GM10266 (cell line): Measurements from ENCODE around the gene FREM1.

ENCODE experiments used
- DNase-seq: peaks from one replicate; pipeline ENCODE4 v3.0.0; 2012; ENCODE audit errors: extremely low spot score
- TF ChIP-seq, protein P1 (sequence below): IDR thresholded peaks from 2 replicates; pipeline ENCODE4 v1.5.1; 2012; ENCODE audit warnings: mild to moderate bottlenecking, low read depth; ENCODE audit not compliant: control insufficient read depth, insufficient read depth; ENCODE audit errors: missing control alignments

FREM1 gene

DNA sequence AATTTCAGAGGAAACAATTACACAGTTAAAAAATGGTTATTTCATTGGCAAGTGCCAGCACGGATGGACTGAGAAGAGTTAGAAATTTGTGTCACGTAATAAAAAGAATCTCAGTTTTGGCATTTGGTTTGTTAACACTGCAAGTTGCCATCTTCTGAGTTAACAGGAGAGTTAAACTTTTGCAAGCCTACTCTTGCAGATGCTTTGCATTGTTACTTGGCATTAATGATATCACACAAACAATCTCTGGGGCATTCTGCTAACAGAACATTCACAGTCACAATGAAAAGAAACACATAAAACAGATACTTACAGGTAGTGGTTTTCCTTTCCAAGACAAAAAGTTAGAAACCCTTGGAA lies 647 bp downstream of the FREM1 start:
- TF ChIP-seq, protein P1, sequence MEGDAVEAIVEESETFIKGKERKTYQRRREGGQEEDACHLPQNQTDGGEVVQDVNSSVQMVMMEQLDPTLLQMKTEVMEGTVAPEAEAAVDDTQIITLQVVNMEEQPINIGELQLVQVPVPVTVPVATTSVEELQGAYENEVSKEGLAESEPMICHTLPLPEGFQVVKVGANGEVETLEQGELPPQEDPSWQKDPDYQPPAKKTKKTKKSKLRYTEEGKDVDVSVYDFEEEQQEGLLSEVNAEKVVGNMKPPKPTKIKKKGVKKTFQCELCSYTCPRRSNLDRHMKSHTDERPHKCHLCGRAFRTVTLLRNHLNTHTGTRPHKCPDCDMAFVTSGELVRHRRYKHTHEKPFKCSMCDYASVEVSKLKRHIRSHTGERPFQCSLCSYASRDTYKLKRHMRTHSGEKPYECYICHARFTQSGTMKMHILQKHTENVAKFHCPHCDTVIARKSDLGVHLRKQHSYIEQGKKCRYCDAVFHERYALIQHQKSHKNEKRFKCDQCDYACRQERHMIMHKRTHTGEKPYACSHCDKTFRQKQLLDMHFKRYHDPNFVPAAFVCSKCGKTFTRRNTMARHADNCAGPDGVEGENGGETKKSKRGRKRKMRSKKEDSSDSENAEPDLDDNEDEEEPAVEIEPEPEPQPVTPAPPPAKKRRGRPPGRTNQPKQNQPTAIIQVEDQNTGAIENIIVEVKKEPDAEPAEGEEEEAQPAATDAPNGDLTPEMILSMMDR = no peak
- DNase-seq = no peak

DNA sequence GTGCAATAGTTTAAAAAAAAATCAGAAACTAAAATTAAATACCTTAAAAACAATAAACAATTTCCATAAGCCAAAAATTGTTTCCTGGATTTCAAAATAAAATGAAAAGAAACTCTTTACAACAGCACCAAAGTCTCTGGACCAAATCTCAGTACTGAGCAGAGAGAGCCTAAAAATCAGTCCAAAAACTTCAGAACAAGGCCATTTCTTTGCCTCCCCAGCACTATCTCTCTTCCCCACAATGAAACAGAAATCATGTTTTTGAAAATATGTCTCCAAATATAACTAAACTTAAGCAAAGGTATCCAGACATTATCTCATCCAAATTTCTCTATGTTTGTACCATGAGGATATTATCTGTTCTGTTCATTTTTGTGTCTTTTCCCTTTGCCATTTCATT lies 1.0 kb downstream of the FREM1 start:
- no peak for DNase-seq
- TF ChIP-seq, protein P1 = no peak

DNA sequence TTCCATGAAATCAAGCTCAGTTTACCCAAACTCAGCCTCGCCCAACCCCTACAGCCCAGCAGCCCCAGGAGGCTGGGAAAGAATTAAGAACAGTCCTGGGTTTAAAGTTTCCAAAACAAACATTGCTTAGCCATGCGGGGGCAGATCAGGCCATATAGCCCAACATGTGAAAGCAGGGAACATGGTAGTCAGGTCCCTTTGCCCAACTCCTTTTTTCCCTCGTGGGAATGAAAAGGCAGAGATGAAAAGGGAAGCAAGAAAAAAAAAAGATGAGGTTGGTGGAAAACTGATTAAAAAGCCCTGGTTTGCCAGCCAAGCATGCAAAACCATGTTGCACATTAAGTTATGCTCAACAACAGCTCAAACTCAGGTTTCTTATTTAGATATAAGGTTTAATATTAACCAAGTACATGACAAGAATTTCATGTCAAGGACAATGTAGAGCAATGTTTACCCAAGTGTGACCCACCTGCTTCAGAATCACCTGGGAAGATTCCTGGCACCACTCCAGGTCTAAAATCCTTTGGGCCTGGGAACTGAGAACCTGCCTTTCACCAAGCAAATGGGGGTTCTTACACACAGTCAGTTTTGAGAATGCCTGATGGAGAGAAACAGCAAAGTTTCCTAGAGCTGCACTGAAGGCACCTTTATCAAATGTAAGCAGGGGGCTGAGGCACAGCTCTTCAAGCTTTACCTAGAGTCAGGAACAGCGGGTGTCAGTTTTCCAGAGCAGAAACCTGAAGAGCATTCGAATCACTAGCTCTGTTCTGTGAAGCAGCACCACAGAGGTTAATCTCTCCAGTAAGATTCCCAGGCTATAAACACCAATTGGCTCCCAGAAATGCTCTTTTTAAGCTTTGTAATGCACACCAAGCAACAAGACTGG lies 1.7 kb downstream of the FREM1 start:
- no peak for DNase-seq
- TF ChIP-seq, protein P1 = no peak

DNA sequence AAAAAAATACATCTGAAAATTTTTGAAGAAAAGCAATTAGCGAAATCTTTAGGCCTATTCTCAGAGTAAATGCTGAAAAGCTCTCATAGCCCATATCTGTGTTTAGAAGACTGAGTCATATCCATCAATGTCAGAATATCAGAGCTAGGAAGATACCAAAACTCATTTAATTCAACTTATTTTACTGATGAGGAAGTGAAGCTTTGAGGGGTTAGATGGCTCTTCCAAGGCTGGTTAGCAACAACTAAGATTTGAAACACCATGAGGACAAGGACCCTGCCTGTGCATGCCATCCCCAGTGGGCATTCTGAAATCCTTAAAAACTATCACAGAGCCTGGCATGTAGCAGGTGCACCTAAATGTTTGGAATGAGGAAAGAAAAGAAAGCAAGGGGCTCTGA lies 2.5 kb downstream of the FREM1 start:
- no peak for DNase-seq
- TF ChIP-seq, protein P1 = no peak

DNA sequence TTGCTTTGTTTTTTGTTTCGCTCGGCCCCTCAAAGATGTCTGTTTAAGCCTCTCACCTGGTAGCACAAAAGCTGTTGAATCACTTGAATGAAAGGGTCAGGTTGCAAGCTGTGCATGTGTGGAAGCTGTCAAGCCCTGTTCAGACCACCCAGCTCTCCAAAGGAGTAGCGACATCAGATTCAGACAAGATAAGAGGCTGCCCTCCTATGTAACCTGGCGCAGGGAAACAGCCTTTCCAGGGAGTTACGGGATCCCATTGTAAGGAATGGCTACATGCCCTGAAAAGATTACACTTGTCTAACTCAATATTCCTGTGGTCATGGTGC lies 2.9 kb downstream of the FREM1 start:
- TF ChIP-seq, protein P1 = no peak
- DNase-seq = no peak

DNA sequence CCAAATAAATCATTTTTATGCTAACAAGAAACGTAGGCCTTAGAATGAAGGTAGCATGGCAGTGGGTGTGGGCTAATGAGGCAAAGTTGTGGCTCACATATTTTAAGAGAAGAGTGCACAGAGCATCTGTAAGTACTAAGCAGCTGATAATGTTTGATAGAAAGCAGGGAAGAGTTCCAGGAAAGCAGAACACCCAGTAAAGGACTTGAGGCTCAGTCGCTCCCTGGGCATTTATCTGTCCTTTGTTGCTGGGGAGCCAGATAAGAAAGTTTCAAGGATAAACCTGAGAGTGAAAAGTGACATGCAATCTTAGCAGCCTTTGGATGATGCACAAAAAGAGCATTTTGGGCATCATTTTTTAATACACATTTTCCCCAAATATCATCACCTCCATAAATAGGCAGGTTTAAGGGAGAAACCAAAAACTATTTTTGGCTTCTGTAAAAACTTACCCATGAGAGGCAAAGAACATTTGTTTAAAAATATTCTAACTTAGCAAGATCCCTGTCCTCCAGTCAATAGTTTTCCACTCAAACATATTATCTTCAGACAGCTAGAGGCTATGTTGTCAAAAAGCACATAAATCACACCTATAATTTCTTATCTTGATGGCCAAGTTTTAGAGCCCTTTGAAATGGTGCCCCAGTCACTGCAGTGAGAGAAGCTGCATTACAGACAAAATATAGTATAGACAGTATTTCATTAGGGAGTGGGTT lies 3.4 kb downstream of the FREM1 start:
- no peak for DNase-seq
- TF ChIP-seq, protein P1 = no peak

DNA sequence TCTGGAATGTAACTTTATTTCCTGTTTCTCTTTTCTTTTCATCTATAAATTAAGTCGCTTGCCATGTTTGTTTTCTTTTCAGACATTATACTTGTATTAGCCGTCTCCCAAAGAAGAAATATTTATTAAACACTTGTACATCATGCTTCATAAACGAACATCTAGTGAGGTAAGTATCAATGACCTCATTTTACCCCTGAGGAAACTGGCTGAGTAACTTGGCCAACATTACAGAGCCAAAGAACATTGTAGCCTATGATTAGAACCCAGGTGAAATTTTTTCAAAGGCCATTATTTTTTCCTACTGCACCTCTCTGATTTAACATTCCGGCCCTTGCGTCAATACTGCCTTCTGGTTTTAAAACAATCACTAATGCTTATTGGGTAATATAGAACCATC lies 4.2 kb downstream of the FREM1 start:
- TF ChIP-seq, protein P1 = no peak
- no peak for DNase-seq
